Measurements from ENCODE around the gene TNFRSF1B.
A peak's percentile ranks its signal among the peaks of the same experiment; 100 is the strongest.

TNFRSF1B gene

DNA sequence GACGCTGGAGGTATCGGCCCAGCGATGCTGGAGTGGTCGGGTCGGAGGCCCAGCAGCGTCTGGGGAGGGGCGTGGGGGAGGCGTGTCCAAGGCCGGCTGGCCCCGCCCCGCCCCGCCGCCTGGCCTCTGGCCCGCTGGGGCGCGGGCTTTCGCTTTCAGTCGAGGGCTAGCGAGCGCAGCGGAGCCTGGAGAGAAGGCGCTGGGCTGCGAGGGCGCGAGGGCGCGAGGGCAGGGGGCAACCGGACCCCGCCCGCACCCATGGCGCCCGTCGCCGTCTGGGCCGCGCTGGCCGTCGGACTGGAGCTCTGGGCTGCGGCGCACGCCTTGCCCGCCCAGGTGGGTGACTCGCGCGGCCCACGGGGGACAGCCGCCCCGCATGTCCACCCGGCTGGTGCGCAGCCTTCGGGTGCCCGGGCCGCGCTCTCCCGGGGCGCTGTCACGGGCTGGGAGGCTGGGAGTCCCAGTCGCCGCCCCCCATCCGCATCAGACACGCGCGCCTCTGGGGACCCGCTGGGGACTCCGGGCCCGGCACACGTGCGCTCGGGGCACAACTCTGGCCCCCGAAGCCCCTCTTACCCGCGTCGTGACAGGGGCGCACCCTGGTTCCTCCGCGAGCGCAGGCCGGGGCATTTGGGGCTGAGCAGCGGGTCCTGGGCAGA is at the start of gene TNFRSF1B:
Gene TNFRSF1B, plus strand, starts transcription at position 158 of the 659 bp plus-strand sequence. Its CDS starts 101 bp downstream, at position 259.
- peak within 1 kb of the TSS; percentile 98 for H3K27ac Mint-ChIP-seq
- H3K4me3 Mint-ChIP-seq, result peak within 1 kb of the TSS; percentile 99
- peaks cover 37% of the 10 kb centered on the region for H3K36me3 Mint-ChIP-seq (ENCODE audit: low read depth)
- H3K27me3 Mint-ChIP-seq, result no peaks in the 10 kb centered on the region
- H3K4me1 Mint-ChIP-seq (ENCODE audit: low read depth), result peaks cover 78% of the 10 kb centered on the region
- H3K9me3 Mint-ChIP-seq, result peaks cover 4% of the 10 kb centered on the region

DNA sequence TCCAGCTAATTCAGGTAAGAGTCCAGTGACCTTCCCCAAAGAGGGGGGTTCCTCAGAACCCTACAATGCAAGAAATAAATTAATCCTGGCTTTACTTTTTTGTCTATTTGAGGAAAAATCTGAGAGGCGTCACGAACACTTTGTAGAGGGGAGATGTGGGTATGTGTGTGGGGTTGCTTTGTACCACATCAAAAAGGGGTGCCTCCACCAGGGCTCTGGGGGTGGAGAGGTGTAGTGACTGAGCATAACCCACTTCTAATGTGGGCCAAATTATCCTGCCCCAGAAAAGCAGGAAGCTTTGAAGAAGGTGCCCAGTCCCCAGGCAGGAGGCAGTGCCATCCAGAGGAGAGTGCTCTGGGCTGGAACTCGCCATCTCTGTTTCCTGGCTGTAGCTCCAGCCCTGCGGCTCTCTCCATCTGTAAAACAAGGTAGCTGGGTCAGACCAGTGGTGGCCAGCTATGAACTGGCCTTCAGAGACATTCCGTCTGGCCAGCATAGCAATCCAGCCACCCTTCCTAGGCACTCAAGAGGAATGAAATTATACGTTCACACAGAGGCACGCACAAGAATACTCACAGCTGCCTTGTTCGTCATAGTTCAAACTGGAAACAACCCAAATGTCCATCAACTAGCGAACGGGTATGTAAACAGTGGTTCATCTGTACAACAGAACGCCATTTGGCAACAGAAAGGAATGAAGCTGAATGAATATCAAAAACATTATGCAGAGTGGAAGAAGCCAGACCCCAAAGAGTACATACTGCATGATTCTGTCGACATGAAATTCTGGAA is 45.4 kb upstream of the TNFRSF1B start:
- no peaks in the 10 kb centered on the region for H3K9me3 Mint-ChIP-seq
- no peak overlapping the region for H3K27ac Mint-ChIP-seq
- peaks cover 36% of the 10 kb centered on the region for H3K4me1 Mint-ChIP-seq (ENCODE audit: low read depth)
- H3K4me3 Mint-ChIP-seq, result no peak overlapping the region
- H3K27me3 Mint-ChIP-seq, result peaks cover 14% of the 10 kb centered on the region
- peaks cover 4% of the 10 kb centered on the region for H3K36me3 Mint-ChIP-seq (ENCODE audit: low read depth)

DNA sequence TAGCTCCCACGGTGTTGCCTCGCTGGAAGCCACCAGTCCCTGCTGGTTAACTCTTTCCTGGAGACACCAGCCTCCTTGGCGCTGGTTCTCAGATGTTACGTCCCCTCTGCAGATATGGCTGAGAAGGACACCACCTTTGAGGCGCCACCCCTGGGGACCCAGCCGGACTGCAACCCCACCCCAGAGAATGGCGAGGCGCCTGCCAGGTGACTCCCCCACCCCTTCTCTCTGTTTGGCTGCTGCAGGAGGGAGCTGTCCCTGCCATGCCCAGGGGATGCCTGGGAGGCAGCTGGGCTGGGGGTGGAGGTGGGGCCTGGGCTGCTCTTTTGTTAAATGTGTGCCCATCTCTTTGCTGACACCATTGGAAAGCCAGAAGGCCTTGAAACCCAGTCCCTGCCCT is 43.6 kb upstream of the TNFRSF1B start:
- Mint-ChIP-seq H3K9me3 (no peaks in the 10 kb centered on the region), H3K4me1 (ENCODE audit: low read depth) (peaks cover 54% of the 10 kb centered on the region), H3K27ac (no peak overlapping the region), H3K27me3 (peaks cover 14% of the 10 kb centered on the region), H3K36me3 (ENCODE audit: low read depth) (peaks cover 4% of the 10 kb centered on the region), H3K4me3 (no peak overlapping the region)

DNA sequence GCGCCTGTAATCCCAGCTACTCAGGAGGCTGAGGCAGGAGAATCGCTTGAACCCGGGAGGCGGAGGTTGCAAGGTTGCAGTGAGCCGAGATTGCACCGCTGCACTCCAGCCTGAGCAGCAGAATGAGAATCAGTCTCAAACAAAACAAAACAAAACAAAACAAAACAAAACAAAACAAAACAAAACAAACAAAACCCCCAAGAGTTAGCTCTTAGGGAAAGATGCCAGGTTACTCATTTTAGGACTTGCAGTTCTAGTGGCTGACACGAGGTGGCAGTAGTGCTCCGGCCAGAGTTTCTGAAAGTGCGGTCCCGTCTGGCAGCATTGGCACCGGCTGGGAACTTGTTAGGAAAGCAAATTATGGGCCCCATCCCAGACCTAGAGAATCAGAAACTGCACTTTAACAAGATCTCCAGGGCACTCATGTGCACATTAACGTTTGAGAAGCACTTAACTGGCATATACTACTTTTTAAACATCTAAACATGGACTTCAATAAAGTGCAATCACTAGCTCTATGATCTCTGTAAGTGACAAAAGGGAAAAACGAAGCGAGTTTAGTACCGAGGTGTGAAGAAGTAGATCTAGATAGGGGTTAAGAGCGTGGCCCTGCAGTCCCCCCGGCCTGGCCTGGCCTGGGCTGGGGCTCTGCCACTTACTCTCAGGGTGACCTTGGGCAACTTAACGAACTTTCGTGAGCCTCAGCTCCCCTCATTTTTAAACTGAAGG is 41.9 kb upstream of the TNFRSF1B start:
- Mint-ChIP-seq H3K27ac (peak overlapping the region; percentile 43), H3K4me3 (no peak overlapping the region), H3K36me3 (ENCODE audit: low read depth) (peaks cover 4% of the 10 kb centered on the region), H3K9me3 (no peaks in the 10 kb centered on the region), H3K27me3 (peaks cover 14% of the 10 kb centered on the region), H3K4me1 (ENCODE audit: low read depth) (peaks cover 62% of the 10 kb centered on the region)

DNA sequence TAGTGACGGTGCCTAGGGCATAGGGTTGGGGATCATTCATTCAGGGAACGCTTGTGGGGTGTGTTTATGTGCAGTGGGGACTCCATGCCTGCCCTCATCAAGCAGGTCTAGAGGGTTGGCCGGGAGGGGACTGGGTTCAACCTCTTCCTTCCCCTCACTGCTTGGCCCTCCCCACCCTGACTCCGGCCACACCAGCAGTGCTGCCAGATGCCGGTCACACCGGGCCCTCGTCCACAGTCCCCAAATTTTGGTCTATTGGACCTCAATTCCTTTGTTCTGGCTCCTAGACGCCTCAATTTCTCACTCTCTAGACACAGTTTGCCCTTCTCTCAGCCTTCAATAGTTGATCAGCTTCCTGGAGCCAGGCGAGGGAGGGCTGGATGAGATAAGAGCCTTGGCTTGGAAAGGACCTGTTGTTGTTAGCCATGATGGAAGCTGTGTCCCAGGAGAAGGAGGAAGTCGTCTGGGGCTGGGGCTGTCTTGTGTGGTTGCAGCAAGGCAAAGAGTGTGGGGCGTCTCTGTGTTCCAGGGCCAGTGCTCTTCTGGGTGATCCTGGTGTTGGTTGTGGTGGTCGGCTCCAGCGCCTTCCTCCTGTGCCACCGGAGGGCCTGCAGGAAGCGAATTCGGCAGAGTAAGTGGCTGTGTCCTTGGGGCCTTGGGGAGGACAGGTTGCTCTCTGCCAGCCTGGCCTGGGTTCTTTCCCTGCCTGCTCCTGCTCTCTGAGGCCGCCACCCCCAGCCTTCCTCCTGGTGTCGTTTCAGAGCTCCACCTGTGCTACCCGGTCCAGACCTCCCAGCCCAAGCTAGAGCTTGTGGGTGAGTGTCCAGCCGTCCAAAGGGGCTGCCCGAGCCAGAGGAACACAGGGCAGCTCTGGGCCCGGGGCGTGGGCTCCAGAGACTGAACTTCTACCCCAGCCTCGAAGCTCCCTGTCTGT is 41.1 kb upstream of the TNFRSF1B start:
- Mint-ChIP-seq H3K36me3 (ENCODE audit: low read depth) (no peaks in the 10 kb centered on the region), H3K4me3 (no peak overlapping the region), H3K9me3 (no peaks in the 10 kb centered on the region), H3K27me3 (peaks cover 8% of the 10 kb centered on the region), H3K27ac (peak overlapping the region; percentile 69), H3K4me1 (ENCODE audit: low read depth) (peaks cover 62% of the 10 kb centered on the region)

DNA sequence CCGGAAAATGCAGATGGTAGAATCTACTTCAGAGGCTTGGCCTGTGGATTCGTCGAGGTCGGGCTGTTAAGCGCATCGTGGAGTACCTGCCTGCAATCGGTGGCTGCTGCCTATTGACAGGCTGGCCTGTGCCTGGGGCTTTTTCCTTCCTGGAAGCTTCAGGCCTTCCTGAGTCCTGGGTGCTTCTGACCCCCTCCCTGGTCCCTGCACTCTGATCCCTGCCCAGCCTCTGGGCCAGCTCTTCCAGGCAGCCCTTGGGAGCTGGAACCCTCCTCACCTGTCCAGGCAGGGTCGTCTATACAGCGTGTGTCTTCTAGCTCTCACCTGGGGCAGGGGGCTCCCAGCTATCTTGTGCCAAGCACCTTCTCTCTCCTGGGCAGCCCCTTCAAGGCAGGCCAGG is 40.0 kb upstream of the TNFRSF1B start:
- H3K36me3 Mint-ChIP-seq (ENCODE audit: low read depth), result no peaks in the 10 kb centered on the region
- peaks cover 2% of the 10 kb centered on the region for H3K27me3 Mint-ChIP-seq
- peak overlapping the region; percentile 96 for H3K27ac Mint-ChIP-seq
- H3K9me3 Mint-ChIP-seq, result no peaks in the 10 kb centered on the region
- H3K4me1 Mint-ChIP-seq (ENCODE audit: low read depth), result peaks cover 52% of the 10 kb centered on the region
- no peak overlapping the region for H3K4me3 Mint-ChIP-seq

DNA sequence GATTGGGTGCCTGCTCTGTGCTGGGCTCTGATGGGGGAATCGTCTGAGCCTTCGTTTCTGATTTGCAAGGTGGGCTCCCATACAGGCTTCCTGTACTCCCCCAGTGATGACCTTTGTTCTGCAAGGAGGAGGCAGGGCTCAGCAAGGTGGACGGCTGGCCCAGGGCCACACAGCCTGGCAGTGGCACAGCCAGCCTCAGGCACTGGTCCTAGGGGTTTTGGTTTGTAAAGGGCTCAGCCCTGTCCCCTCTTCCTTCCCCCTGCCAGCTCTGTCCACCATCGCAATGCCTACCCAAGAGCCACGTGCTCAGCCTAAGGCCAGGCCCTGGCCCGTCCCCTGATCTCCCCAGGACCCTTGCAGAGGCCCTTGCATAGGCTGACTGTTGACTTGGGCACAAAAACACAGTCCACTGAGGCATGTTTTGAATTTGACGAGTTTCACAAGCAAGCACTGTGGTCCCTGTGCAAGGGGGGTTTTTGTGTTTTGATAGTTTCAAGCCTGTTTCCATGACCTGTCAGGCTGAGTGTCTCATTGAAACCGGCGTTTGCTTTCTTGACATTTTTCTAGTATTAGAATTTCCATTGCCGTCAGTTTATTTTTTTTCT is 39.5 kb upstream of the TNFRSF1B start:
- H3K4me1 Mint-ChIP-seq (ENCODE audit: low read depth), result peaks cover 56% of the 10 kb centered on the region
- H3K9me3 Mint-ChIP-seq, result no peaks in the 10 kb centered on the region
- H3K4me3 Mint-ChIP-seq, result peak overlapping the region; percentile 72

DNA sequence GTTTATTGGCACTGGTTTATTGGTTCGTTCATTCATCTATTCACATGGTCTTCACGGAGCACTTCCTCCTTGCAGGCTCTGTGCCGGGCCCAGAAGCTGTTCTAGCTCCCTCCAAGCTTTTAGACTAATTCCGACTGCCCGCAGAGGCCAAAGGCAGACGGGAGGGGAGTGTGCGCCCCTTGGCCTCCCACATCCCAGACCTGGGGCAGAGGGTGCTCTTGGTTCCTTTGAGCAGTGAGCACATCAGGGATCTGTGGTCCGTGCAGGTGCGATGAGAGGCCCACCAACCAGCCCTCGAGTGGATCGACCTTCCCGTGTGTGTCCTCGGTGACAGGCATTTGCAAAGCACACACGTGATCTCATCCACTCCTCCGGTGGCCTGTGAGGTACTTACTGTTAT is 38.7 kb upstream of the TNFRSF1B start:
- peak overlapping the region; percentile 96 for H3K27ac Mint-ChIP-seq
- H3K9me3 Mint-ChIP-seq, result no peaks in the 10 kb centered on the region

More for the DNA sequence above, 39.5 kb upstream of the TNFRSF1B start:
- Mint-ChIP-seq H3K27me3 (no peaks in the 10 kb centered on the region), H3K36me3 (ENCODE audit: low read depth) (no peaks in the 10 kb centered on the region), H3K27ac (peak overlapping the region; percentile 96)

DNA sequence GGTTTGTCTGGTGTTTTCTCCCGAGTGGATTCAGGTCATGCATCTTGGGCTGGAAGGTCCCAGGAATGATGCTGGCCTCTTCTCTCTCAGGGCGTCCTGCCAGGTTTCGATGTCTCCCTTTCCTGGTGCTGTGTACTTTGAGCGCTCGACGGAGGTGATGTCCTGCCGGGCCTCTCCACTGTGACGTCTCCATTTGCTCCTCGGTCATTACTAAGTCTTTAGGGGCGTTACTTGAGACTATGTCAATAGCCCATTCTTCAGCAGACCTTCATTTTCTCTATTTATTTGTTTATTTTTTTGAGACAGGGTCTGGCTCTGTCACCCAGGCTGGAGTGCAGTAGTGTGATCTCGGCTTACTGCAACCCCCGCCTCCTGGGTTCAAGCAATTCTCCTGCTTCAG is 37.2 kb upstream of the TNFRSF1B start:
- Mint-ChIP-seq H3K4me1 (ENCODE audit: low read depth) (peaks cover 68% of the 10 kb centered on the region), H3K27me3 (no peaks in the 10 kb centered on the region), H3K9me3 (no peaks in the 10 kb centered on the region), H3K36me3 (ENCODE audit: low read depth) (no peaks in the 10 kb centered on the region), H3K4me3 (no peak overlapping the region), H3K27ac (peak overlapping the region; percentile 10)

More for the DNA sequence above, 38.7 kb upstream of the TNFRSF1B start:
- Mint-ChIP-seq H3K27me3 (no peaks in the 10 kb centered on the region), H3K4me3 (peak overlapping the region; percentile 72), H3K36me3 (ENCODE audit: low read depth) (no peaks in the 10 kb centered on the region), H3K4me1 (ENCODE audit: low read depth) (peaks cover 64% of the 10 kb centered on the region)

DNA sequence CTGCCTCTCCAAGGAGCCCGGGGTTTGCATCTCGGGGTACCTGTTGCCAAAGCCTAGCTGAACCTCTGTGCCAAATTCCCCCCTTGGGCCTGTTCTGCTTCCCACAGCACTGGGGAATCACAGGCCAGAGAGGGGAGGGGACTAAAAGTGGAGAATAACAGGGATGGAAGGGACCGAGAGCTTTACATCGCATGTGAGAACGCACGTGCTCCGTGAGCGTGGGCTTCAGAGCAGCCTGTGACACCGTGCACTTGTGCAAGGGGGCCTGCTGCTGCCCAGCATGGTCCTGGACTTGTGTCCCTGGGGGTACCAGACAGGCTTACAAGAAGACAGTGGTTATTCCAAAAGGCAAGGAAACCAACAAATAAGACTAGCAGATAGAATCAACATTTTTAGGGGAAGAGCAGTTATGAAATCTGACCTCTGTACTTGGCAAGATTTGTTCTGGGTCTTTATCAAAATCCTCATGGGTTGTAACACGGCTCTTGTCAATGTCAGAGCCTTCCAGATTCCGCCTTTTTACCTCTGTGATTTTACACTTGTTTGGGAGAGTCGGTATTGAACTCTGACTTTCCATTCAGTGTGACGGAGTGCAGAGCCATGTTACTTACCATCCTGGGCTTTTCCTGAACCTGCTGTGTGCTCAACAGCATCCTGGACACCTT is 36.2 kb upstream of the TNFRSF1B start:
- H3K27me3 Mint-ChIP-seq, result no peaks in the 10 kb centered on the region
- H3K9me3 Mint-ChIP-seq, result no peaks in the 10 kb centered on the region
- H3K36me3 Mint-ChIP-seq (ENCODE audit: low read depth), result no peaks in the 10 kb centered on the region
- peak overlapping the region; percentile 36 for H3K27ac Mint-ChIP-seq
- no peak overlapping the region for H3K4me3 Mint-ChIP-seq
- peaks cover 59% of the 10 kb centered on the region for H3K4me1 Mint-ChIP-seq (ENCODE audit: low read depth)

DNA sequence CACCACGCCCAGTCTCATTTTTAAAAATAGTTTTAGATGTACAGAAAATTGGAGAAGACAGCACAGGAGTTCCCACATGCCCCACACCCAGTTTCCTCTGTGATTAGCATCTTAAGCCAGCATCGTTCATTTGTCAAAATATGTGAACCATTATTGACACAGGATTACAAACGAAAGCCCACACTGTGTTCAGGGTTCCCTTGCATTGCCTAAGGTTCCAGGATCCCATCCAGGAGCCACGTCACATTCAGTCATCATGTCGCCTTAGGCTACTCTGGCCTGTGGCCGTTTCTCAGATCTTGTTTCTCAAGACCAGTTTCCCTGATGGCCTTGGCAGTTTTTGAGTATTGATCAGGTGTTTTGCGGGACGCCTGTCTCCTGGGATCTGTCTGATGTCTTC is 34.7 kb upstream of the TNFRSF1B start:
- no peaks in the 10 kb centered on the region for H3K9me3 Mint-ChIP-seq
- H3K36me3 Mint-ChIP-seq (ENCODE audit: low read depth), result no peaks in the 10 kb centered on the region
- no peak overlapping the region for H3K4me3 Mint-ChIP-seq
- peak overlapping the region; percentile 87 for H3K27ac Mint-ChIP-seq
- peaks cover 44% of the 10 kb centered on the region for H3K4me1 Mint-ChIP-seq (ENCODE audit: low read depth)
- no peaks in the 10 kb centered on the region for H3K27me3 Mint-ChIP-seq

DNA sequence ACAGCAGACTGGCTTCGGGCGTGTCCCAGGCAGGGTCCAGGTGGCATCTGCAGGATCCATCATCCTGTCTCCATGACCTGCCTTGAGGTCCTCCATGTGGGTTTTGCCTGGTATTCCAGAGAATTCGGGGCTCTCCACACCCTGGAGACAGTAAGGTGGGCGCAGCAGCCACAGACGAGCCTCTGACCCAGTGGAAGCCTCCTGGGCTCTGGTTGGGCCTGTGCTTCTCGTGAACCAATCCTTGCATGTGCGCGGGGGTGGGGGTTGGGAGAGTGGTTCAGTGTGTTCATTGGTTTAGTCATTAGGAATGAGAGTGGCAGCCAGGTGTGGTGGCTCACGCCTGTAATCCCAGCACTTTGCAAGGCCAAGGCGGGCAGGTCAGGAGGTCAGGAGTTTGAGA is 32.1 kb upstream of the TNFRSF1B start:
- Mint-ChIP-seq H3K27me3 (no peaks in the 10 kb centered on the region), H3K27ac (no peak overlapping the region), H3K36me3 (ENCODE audit: low read depth) (no peaks in the 10 kb centered on the region), H3K4me3 (no peak overlapping the region), H3K4me1 (ENCODE audit: low read depth) (peaks cover 30% of the 10 kb centered on the region), H3K9me3 (no peaks in the 10 kb centered on the region)

DNA sequence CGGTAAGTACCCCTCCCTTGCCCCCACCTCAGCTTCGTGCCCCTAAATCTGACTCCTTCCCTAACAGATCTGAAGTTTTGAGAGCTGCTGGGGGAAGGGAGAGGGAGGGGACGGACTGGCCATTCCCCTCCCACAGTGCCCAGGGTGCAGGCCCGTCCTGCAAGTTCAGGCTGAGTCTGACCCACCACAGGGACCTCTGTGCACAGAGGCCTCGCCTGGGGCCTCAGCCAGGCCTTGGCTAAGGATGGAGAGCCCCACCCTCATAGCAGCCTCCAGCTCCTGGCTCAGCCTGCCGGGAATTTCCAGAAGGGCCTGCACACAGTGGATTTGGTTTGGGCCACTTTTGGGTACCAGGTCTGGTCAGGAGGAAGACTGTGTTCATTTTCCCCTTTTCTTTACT is 31.2 kb upstream of the TNFRSF1B start:
- no peak overlapping the region for H3K27ac Mint-ChIP-seq
- H3K27me3 Mint-ChIP-seq, result no peaks in the 10 kb centered on the region
- H3K4me3 Mint-ChIP-seq, result no peak overlapping the region
- no peaks in the 10 kb centered on the region for H3K36me3 Mint-ChIP-seq (ENCODE audit: low read depth)
- no peaks in the 10 kb centered on the region for H3K9me3 Mint-ChIP-seq
- peaks cover 25% of the 10 kb centered on the region for H3K4me1 Mint-ChIP-seq (ENCODE audit: low read depth)
